ENCODE results near the gene NUP205. TPM values are rescaled to one million over a fixed set of nuclear protein-coding genes. Genes with fewer than 3 reads are reported as not detected.
A peak's percentile ranks its signal among the peaks of the same experiment; 100 is the strongest.

NUP205 gene
- total RNA-seq, 4 donors from 2014 or later, result 19.4 to 51.2 (median 23.3) TPM

DNA sequence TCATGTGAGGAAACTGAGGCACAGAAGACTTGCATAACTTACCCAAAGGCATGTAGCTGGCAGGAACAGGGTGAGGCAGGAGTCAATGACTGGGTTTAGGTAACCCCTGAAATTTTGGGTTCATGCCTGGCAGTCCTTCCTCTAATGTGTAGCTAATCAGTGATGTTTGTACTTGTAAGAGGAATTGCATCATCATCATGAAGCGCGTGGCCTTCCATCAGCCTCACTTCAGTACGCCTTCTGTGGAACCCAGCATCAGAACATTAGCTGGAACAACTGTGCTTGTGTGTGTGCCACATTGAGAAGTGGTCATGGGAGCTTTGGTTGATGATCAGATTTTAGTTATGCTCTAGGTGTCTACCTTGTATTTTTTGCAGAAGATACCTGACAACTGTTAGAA is 86.4 kb downstream of the NUP205 start:
- no peak overlapping the region for H3K4me3 ChIP-seq
- no peak overlapping the region for H3K27ac ChIP-seq
- no peaks in the 10 kb centered on the region for H3K9me3 ChIP-seq
- TF ChIP-seq, protein P1, sequence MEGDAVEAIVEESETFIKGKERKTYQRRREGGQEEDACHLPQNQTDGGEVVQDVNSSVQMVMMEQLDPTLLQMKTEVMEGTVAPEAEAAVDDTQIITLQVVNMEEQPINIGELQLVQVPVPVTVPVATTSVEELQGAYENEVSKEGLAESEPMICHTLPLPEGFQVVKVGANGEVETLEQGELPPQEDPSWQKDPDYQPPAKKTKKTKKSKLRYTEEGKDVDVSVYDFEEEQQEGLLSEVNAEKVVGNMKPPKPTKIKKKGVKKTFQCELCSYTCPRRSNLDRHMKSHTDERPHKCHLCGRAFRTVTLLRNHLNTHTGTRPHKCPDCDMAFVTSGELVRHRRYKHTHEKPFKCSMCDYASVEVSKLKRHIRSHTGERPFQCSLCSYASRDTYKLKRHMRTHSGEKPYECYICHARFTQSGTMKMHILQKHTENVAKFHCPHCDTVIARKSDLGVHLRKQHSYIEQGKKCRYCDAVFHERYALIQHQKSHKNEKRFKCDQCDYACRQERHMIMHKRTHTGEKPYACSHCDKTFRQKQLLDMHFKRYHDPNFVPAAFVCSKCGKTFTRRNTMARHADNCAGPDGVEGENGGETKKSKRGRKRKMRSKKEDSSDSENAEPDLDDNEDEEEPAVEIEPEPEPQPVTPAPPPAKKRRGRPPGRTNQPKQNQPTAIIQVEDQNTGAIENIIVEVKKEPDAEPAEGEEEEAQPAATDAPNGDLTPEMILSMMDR (IDR thresholded peaks at IDR 0.05), result no peak
- no peak for TF ChIP-seq POLR2A (IDR thresholded peaks at IDR 0.05)
- peaks cover 0 to 71% (median 0%) of the 10 kb centered on the region in 3 donors for H3K36me3 ChIP-seq
- H3K4me1 ChIP-seq, result no peaks in the 10 kb centered on the region
- H3K27me3 ChIP-seq, result no peaks in the 10 kb centered on the region
- no peak for DNase-seq

DNA sequence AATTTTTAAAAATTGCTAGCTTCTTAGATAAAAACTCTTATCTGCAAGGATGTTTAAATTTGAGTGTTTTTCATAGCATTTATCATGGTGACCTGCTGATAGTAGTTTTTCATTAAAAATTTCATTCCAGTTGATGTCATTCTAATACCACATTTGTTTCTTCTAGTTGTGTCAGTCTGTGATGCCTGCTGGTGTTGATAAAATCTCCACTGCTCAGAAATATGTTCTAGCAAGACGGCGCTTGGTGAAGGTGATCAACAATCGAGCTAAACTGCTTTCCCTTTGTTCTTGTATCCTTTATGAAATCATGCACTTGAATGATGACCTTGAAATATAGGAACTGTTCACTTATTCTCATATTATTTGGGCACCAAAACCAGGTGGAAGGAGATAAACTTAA is 87.0 kb downstream of the NUP205 start:
- H3K36me3 ChIP-seq, result peaks cover 0 to 65% (median 0%) of the 10 kb centered on the region in 3 donors
- no peaks in the 10 kb centered on the region for H3K4me1 ChIP-seq
- no peak for DNase-seq
- no peaks in the 10 kb centered on the region for H3K27me3 ChIP-seq
- no peak for TF ChIP-seq POLR2A (IDR thresholded peaks at IDR 0.05)
- no peak overlapping the region for H3K4me3 ChIP-seq
- H3K9me3 ChIP-seq, result no peaks in the 10 kb centered on the region
- no peak overlapping the region for H3K27ac ChIP-seq

DNA sequence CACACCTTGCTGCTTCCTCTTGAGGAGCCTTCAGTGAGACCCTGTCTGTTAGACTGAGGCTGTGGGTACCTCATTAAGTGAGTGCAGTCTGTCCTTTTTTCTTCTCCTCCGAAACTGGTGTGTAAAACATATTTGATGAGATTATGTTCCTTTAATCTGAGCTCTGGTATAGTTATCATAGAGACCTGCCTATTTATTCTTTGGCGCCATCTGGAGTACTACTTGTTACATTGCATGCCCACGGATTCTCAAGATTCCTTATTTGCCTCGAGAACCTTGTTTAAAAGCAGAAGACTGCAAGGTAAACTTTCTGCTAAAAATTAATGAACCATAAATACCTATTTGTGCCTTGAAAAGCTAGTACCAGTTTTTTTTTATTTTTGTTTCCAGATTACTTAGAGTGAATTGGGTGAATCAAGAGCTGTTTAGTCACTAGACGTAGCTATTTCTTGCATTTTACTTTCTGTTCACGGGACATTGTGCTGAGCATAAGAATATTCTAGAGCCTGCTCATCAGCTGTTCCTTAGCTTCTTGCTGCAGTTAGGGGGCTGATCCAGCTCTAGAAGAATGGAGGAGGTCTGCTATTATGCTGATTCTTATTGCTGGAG is 87.7 kb downstream of the NUP205 start:
- H3K27me3 ChIP-seq, result no peaks in the 10 kb centered on the region
- H3K9me3 ChIP-seq, result no peaks in the 10 kb centered on the region
- no peak overlapping the region for H3K4me3 ChIP-seq
- TF ChIP-seq POLR2A (IDR thresholded peaks at IDR 0.05), result no peak
- TF ChIP-seq, protein P1 (IDR thresholded peaks at IDR 0.05), result peak; percentile 24 to 75 (median 68)
- H3K36me3 ChIP-seq, result peaks cover 0 to 62% (median 0%) of the 10 kb centered on the region in 3 donors
- no peak for DNase-seq
- H3K27ac ChIP-seq, result no peak overlapping the region
- H3K4me1 ChIP-seq, result no peaks in the 10 kb centered on the region

DNA sequence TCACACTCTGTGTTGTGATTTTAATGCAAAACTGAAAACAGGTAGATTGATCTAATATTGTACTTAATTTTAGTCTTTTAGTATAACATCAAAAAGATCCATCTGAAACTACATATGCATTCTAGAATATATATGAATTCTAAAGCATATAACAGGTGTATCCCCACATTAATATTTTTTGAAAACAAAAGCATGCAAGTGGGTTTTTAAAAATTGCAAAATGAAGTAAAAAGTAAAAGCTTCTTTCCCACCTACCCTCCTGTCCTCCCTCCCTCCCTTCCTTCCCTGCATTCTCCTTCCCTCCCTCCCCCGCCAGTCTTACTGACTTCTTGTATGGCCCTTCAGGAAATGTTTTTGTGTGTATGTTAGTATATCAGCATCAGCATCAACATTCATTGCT is 90.0 kb downstream of the NUP205 start:
- DNase-seq, result no peak
- TF ChIP-seq POLR2A (IDR thresholded peaks at IDR 0.05), result no peak
- Histone ChIP-seq H3K4me3 (no peak overlapping the region), H3K9me3 (no peaks in the 10 kb centered on the region), H3K27me3 (no peaks in the 10 kb centered on the region), H3K4me1 (no peaks in the 10 kb centered on the region), H3K36me3 (peaks cover 0 to 48% (median 0%) of the 10 kb centered on the region in 3 donors), H3K27ac (no peak overlapping the region)

DNA sequence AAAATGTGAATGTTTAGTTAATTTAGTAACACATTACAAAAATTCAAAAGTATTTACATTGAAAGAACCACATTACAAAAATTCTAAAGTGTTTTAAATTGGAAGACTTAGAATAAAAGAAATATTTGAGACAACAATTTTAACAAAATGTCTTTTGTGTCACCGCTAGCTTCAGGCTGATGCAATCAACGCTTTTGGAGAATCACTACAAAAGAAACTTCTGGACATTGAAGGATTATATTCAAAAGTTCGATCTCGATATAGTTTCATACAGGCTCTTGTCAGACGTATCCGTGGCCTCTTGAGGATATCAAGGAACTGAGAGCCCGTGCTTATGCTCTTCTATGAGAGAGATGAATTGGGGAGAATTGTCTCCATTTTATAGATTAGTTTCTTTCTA is 90.5 kb downstream of the NUP205 start:
- peaks cover 0 to 45% (median 0%) of the 10 kb centered on the region in 3 donors for H3K36me3 ChIP-seq
- no peaks in the 10 kb centered on the region for H3K27me3 ChIP-seq
- TF ChIP-seq, protein P1 (IDR thresholded peaks at IDR 0.05), result no peak
- TF ChIP-seq POLR2A (IDR thresholded peaks at IDR 0.05), result no peak
- H3K4me3 ChIP-seq, result no peak overlapping the region
- H3K27ac ChIP-seq, result no peak overlapping the region
- no peak for DNase-seq
- H3K4me1 ChIP-seq, result no peaks in the 10 kb centered on the region
- no peaks in the 10 kb centered on the region for H3K9me3 ChIP-seq

DNA sequence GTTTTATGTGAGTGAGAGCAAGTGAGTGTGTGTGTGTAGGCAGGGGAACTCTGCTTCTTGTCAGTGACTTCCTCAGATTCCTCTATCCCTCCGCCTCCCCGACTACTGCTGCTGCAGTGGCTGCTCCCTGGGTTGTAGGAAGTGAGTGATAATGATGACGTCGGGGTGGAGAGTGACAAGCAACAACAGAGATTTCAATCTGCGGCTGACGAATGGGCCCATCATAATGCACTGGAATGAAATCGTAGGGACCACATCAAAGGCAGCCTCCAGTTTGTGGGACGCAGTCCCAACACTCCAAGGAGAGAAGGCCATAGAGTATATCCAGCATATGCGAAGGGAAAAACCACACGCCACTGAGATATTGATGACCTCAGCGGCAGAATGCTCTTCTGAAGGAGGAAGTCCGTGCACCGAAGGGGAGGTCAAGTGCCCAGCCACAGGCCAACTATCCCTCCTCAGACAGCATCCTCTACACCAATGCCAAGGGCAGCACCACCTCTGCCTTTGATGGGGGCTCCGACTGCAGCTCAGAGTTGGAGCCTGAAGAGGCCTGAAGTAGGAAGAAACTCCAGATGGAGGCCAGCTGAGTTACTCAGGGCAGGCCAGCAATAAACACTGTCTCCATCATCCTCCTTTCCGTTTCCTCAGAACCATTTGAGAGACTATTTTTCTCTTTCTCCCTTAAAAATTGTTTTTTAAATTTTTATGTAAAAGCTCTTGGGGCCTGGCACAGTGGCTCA is 93.3 kb downstream of the NUP205 start:
- H3K27me3 ChIP-seq, result no peaks in the 10 kb centered on the region
- H3K4me3 ChIP-seq, result no peak overlapping the region
- DNase-seq, result no peak
- peaks cover 0 to 23% (median 0%) of the 10 kb centered on the region in 3 donors for H3K36me3 ChIP-seq
- TF ChIP-seq, protein P1 (IDR thresholded peaks at IDR 0.05), result no peak
- no peak for TF ChIP-seq POLR2A (IDR thresholded peaks at IDR 0.05)
- H3K4me1 ChIP-seq, result no peaks in the 10 kb centered on the region
- H3K27ac ChIP-seq, result peak overlapping the region in 1 of 4 donors; percentile 49
- no peaks in the 10 kb centered on the region for H3K9me3 ChIP-seq

All from Peyer's patch (tissue), 4 donors.